ENCODE results near the gene MATR3.
"Not testable (repeated sequence)": the region's sequence is repeated elsewhere in the genome, so short reads cannot be mapped to it uniquely, and the experiment has no call there.

GRCh38 chr5:139310715-139311186, 17.2 kb downstream of the MATR3 start:
- not testable (repeated sequence) for TF ChIP-seq POLR2AphosphoS5 (IDR thresholded peaks at IDR 0.05; ENCODE audit: borderline replicate concordance, low read depth, low read length); EZH2 (IDR thresholded peaks at IDR 0.05); FOXP2 (optimal IDR thresholded peaks at IDR 0.05; ENCODE audit: control extremely low read depth, extremely low read length, insufficient read depth)

Measured in SK-N-MC (cell line).